Measurements from ENCODE around the gene FBXO46.

The FBXO46 gene

GRCh38 chr19:45716359-45717130, 14.2 kb downstream of the FBXO46 start:
- TF ChIP-seq SIN3A (IDR thresholded peaks at IDR 0.05; ENCODE audit: borderline replicate concordance, insufficient read depth, low read length) (no peak), POLR2AphosphoS5 (IDR thresholded peaks at IDR 0.05; ENCODE audit: low read depth, low read length) (no peak), TAF1 (IDR thresholded peaks at IDR 0.05; ENCODE audit: borderline replicate concordance, insufficient read depth, low read length) (no peak), REST (IDR thresholded peaks at IDR 0.05; ENCODE audit: insufficient read depth in 1 of 2, low read depth in 2 of 2, low read length in 2 of 2) (no peak), FOXP2 (optimal IDR thresholded peaks at IDR 0.05; ENCODE audit: borderline replicate concordance, extremely low read depth, extremely low read length, insufficient read depth) (no peak)

- TF ChIP-seq SIN3A (IDR thresholded peaks at IDR 0.05; ENCODE audit: borderline replicate concordance, insufficient read depth, low read length), result no peak
- TF ChIP-seq POLR2AphosphoS5 (IDR thresholded peaks at IDR 0.05; ENCODE audit: low read depth, low read length), result no peak
- TF ChIP-seq REST (IDR thresholded peaks at IDR 0.05; ENCODE audit: insufficient read depth in 1 of 2, low read depth in 2 of 2, low read length in 2 of 2), result no peak
- no peak for TF ChIP-seq FOXP2 (optimal IDR thresholded peaks at IDR 0.05; ENCODE audit: borderline replicate concordance, extremely low read depth, extremely low read length, insufficient read depth)
- no peak for TF ChIP-seq TAF1 (IDR thresholded peaks at IDR 0.05; ENCODE audit: borderline replicate concordance, insufficient read depth, low read length)
These were observed 15.6 kb downstream of the FBXO46 start for GRCh38 chr19:45715139-45715538.

GRCh38 chr19:45713141-45713540, 17.6 kb downstream of the FBXO46 start:
- TF ChIP-seq FOXP2 (optimal IDR thresholded peaks at IDR 0.05; ENCODE audit: borderline replicate concordance, extremely low read depth, extremely low read length, insufficient read depth) (no peak), POLR2AphosphoS5 (IDR thresholded peaks at IDR 0.05; ENCODE audit: low read depth, low read length) (no peak), REST (IDR thresholded peaks at IDR 0.05; ENCODE audit: insufficient read depth in 1 of 2, low read depth in 2 of 2, low read length in 2 of 2) (no peak), SIN3A (IDR thresholded peaks at IDR 0.05; ENCODE audit: borderline replicate concordance, insufficient read depth, low read length) (no peak), TAF1 (IDR thresholded peaks at IDR 0.05; ENCODE audit: borderline replicate concordance, insufficient read depth, low read length) (no peak)

- TF ChIP-seq SIN3A (IDR thresholded peaks at IDR 0.05; ENCODE audit: borderline replicate concordance, insufficient read depth, low read length), result no peak
- TF ChIP-seq POLR2AphosphoS5 (IDR thresholded peaks at IDR 0.05; ENCODE audit: low read depth, low read length), result no peak
- no peak for TF ChIP-seq FOXP2 (optimal IDR thresholded peaks at IDR 0.05; ENCODE audit: borderline replicate concordance, extremely low read depth, extremely low read length, insufficient read depth)
- TF ChIP-seq TAF1 (IDR thresholded peaks at IDR 0.05; ENCODE audit: borderline replicate concordance, insufficient read depth, low read length), result no peak
- no peak for TF ChIP-seq REST (IDR thresholded peaks at IDR 0.05; ENCODE audit: insufficient read depth in 1 of 2, low read depth in 2 of 2, low read length in 2 of 2)
These were observed 18.0 kb downstream of the FBXO46 start for GRCh38 chr19:45712699-45713067.
